ENCODE results near the gene ATP2A2.
A peak's percentile ranks its signal among the peaks of the same experiment; 100 is the strongest.

ATP2A2 gene

GRCh38 chr12:110337912-110338710 lies 57.1 kb downstream of the ATP2A2 start:
- TF ChIP-seq, protein P1, sequence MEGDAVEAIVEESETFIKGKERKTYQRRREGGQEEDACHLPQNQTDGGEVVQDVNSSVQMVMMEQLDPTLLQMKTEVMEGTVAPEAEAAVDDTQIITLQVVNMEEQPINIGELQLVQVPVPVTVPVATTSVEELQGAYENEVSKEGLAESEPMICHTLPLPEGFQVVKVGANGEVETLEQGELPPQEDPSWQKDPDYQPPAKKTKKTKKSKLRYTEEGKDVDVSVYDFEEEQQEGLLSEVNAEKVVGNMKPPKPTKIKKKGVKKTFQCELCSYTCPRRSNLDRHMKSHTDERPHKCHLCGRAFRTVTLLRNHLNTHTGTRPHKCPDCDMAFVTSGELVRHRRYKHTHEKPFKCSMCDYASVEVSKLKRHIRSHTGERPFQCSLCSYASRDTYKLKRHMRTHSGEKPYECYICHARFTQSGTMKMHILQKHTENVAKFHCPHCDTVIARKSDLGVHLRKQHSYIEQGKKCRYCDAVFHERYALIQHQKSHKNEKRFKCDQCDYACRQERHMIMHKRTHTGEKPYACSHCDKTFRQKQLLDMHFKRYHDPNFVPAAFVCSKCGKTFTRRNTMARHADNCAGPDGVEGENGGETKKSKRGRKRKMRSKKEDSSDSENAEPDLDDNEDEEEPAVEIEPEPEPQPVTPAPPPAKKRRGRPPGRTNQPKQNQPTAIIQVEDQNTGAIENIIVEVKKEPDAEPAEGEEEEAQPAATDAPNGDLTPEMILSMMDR (conservative IDR thresholded peaks at IDR 0.05) = no peak
- peak overlapping the region; percentile 68 for H3K27ac ChIP-seq

DNA sequence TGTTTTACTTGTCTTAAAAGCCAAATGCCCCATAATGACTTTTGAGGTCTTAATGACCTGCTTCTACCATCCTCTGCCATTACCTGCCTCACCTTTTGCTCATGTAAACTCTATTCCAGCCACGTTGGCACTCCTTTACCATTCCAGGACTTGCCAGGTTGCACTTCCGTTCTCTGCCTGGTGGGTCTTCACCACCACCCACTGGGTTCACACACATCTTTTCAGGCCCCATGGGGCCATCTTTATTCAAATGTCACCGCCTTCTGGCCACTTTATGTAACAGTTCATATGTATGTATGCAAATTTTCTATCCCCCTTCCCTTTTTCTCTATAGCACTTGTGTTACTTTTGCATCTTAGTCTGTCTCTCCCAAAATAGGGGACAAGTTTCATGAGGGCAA lies 57.7 kb downstream of the ATP2A2 start:
- TF ChIP-seq, protein P1 (conservative IDR thresholded peaks at IDR 0.05) = no peak

DNA sequence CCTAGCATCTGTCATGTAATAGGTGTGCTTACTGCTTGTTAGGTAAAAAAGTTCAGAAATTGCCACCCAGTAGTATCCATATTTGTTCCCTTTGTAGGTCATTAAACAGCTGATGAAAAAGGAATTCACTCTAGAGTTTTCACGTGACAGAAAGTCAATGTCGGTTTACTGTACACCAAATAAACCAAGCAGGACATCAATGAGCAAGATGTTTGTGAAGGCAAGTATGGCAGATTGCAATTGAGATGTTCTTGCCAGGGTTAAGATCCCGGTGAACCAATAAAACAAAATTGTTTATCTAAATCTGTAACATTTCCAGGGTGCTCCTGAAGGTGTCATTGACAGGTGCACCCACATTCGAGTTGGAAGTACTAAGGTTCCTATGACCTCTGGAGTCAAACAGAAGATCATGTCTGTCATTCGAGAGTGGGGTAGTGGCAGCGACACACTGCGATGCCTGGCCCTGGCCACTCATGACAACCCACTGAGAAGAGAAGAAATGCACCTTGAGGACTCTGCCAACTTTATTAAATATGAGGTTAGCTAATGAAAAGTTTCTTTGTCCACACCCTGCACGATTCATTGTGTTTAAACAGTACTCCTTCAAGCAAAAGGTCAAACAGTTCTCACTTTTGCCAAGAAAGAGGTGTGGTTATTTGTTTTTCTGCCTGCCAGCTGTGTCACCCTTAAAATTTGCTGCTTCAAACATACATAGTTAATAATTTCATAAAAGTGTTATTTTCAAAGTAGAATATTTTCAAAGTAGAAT lies 58.3 kb downstream of the ATP2A2 start:
- peak overlapping the region; percentile 68 for H3K27ac ChIP-seq
- TF ChIP-seq, protein P1 (conservative IDR thresholded peaks at IDR 0.05) = no peak

More for the DNA sequence above, 57.7 kb downstream of the ATP2A2 start:
- H3K27ac ChIP-seq = peak overlapping the region; percentile 68

DNA sequence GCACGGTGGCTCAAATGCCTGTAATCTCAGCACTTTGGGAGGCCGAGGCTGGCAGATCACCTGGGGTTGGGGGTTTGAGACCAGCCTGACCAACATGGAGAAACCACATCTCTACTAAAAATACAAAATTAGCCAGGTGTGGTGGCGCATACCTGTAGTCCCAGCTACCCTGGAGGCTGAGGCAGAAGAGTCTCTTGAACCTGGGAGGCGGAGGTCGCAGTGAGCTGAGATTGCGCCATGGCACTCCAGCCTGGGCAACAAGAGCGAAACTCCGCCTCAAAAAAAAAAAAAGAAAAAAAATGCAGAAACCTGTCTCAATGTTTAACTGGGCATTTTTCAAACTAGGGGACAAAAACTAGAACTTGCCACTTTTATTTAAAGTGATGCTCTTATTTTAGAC lies 59.2 kb downstream of the ATP2A2 start:
- H3K27ac ChIP-seq = peak overlapping the region; percentile 68

DNA sequence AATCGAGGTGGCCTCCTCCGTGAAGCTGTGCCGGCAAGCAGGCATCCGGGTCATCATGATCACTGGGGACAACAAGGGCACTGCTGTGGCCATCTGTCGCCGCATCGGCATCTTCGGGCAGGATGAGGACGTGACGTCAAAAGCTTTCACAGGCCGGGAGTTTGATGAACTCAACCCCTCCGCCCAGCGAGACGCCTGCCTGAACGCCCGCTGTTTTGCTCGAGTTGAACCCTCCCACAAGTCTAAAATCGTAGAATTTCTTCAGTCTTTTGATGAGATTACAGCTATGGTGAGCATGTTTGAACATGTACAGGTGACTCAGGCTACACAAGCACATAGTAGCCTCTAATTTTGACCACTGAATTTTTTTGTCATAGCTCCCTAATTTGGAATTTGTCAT lies 59.7 kb downstream of the ATP2A2 start:
- TF ChIP-seq, protein P1 (conservative IDR thresholded peaks at IDR 0.05) = no peak
- peak overlapping the region; percentile 68 for H3K27ac ChIP-seq

DNA sequence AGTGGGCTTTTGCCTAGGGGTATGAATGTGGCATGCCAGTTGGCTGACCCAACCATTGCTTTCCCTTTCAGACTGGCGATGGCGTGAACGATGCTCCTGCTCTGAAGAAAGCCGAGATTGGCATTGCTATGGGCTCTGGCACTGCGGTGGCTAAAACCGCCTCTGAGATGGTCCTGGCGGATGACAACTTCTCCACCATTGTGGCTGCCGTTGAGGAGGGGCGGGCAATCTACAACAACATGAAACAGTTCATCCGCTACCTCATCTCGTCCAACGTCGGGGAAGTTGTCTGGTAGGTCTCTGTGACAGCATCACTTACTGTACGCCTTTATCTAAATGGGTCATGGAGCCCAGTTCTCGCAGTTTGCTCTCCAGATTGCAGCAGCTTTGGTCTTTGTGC lies 61.1 kb downstream of the ATP2A2 start:
- H3K27ac ChIP-seq = peak overlapping the region; percentile 97
- TF ChIP-seq, protein P1 (conservative IDR thresholded peaks at IDR 0.05) = no peak

GRCh38 chr12:110343114-110343513 lies 62.1 kb downstream of the ATP2A2 start:
- TF ChIP-seq, protein P1 (conservative IDR thresholded peaks at IDR 0.05) = no peak
- H3K27ac ChIP-seq = peak overlapping the region; percentile 97
